Hepatocyte (in vitro differentiated cells): ENCODE measurements around the gene HRG.

Source experiments
- EZH2 ChIP-seq: fragments of 200-600 bp; sonication (generic); IDR thresholded peaks from 2 replicates; pipeline ENCODE4 v1.6.1; 2016; ENCODE audit warnings: antibody characterized with exemption, mild to moderate bottlenecking, borderline replicate concordance
- EZH2phosphoT487 ChIP-seq: fragments of 200-600 bp; sonication (generic); IDR thresholded peaks from one replicate; pipeline ENCODE4 v1.6.1; 2018; ENCODE audit warnings: antibody characterized with exemption, mild to moderate bottlenecking, low read depth, moderate library complexity; ENCODE audit not compliant: unreplicated experiment, severe bottlenecking
- TF ChIP-seq, protein P1 (sequence below): fragments of 200-600 bp; sonication (generic); IDR thresholded peaks from 2 replicates; pipeline ENCODE4 v1.5.1; 2016; ENCODE audit warnings: antibody characterized with exemption, mild to moderate bottlenecking; ENCODE audit not compliant: poor library complexity

DNA sequence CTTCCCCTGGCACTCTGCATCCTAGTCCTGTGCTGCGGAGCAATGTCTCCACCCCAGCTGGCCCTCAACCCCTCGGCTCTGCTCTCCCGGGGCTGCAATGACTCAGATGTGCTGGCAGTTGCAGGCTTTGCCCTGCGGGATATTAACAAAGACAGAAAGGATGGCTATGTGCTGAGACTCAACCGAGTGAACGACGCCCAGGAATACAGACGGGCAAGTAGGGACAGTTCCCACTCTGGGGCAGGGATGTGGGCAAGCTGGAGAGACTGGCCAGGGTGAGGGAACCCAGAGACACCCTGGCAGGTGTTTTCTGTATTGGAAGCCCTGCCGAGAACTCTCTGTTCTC is 25.4 kb upstream of the HRG start:
- TF ChIP-seq, protein P1, sequence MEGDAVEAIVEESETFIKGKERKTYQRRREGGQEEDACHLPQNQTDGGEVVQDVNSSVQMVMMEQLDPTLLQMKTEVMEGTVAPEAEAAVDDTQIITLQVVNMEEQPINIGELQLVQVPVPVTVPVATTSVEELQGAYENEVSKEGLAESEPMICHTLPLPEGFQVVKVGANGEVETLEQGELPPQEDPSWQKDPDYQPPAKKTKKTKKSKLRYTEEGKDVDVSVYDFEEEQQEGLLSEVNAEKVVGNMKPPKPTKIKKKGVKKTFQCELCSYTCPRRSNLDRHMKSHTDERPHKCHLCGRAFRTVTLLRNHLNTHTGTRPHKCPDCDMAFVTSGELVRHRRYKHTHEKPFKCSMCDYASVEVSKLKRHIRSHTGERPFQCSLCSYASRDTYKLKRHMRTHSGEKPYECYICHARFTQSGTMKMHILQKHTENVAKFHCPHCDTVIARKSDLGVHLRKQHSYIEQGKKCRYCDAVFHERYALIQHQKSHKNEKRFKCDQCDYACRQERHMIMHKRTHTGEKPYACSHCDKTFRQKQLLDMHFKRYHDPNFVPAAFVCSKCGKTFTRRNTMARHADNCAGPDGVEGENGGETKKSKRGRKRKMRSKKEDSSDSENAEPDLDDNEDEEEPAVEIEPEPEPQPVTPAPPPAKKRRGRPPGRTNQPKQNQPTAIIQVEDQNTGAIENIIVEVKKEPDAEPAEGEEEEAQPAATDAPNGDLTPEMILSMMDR: no peak
- TF ChIP-seq EZH2 (no peak), EZH2phosphoT487 (no peak)
